GM21360 (cell line): ENCODE results near the gene LINS1.

ENCODE experiments used
- ATAC-seq: cut with Tn5 transposase; IDR thresholded peaks from one replicate; pipeline ENCODE4 v1.9.1; 2021; ENCODE audit warnings: mild to moderate bottlenecking, moderate library complexity; ENCODE audit not compliant: unreplicated experiment

Gene LINS1

DNA sequence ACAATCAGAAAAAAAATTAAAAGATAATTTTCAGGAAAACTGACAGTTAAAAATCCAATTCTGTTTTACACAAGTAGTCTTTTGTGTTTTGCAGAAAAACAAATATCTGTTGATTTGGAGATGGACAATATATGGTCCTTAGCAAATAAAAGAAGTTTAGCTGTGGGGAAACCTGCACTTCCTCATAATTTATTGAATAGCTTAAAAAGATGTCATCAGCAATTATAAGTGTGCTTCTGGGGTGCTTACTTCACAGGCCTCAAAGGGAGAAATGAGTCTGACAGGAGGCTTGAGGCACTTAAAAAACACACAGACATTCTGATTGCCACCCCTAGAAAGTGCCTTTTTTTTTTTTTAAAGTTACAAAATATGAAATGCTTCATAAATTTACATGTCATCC, 41.7 kb downstream of the LINS1 start:
- no peak for ATAC-seq

GRCh38 chr15:100559330-100559729, 42.7 kb downstream of the LINS1 start:
- ATAC-seq: no peak

GRCh38 chr15:100558771-100559254, 43.2 kb downstream of the LINS1 start:
- no peak for ATAC-seq

DNA sequence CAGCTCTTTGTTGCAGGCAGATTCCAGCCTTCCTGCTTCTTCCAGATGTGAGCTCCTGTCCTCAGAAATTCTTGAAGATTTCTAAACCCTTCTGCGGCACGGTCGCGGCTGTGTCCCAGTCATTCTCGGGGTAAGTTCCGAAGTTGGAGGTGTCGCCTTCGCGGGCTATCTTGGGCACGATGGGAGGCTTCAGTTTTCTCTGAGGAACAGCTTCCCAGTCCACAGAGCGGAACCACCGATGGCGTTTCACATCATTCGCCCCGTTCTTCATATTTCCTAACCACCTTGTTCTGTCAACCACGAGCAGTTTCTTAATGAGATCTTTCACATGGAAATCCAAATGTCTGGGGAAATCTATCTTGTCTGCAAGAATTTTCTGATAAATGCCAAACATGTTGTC, 48.5 kb downstream of the LINS1 start:
- no peak for ATAC-seq

DNA sequence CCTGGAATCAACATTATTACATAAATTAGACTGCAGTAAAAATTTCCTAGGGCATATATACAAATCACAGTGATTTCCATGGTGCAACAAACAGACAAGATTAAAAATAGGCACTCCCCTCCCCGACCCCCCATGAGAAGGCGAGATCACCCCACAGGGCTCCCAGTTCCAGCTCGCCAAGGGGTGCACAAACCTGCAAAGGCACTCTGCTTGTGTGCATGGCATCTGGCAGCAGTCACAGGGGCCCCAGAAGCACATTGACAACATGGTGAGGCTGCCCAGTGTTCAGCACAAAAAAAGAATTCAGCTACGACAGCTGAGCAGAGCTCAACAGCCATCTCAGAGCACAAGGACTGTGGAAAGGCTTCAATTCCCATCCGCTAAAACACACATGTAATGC, 54.0 kb downstream of the LINS1 start:
- ATAC-seq: no peak

GRCh38 chr15:100544946-100545345, 57.0 kb downstream of the LINS1 start:
- ATAC-seq: no peak

- no peak for ATAC-seq
Observed at GRCh38 chr15:100544338-100544841, 57.6 kb downstream of the LINS1 start.

DNA sequence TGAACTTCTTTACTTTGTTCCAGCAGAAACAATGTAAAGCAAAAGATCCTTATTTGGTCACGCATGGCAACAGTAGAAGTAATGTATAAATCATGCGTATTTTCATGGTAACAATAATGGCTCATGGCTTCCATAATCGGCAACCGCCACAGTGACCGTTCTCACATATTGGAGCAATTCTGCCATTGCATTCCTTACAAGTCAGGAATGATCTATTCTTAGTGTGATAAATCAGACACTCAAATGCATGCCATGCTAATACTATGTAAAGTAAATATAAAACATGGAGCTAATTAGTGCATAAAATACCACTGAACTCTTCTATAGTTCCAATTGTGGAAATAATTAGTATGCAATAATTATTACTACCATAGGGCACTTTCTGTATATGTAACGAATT, 59.7 kb downstream of the LINS1 start:
- no peak for ATAC-seq

DNA sequence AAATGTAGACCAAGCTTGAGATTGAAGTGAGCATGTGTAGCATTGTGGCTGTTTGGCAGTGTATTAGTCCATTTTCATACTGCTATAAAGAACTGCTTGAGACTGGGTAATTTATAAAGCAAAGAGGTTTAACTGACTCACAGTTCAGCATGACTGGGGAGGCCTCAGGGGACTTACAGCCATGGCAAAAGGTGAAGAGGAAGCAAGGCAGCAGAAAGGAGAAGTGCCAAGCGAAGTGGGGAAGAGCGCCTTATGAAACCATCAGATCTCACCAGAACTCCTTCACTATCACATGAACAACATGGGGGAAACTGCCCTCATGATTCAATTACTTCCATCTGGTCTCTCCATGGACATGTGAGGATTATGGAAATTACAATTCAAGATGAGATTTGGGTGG, 64.7 kb downstream of the LINS1 start:
- ATAC-seq: no peak

DNA sequence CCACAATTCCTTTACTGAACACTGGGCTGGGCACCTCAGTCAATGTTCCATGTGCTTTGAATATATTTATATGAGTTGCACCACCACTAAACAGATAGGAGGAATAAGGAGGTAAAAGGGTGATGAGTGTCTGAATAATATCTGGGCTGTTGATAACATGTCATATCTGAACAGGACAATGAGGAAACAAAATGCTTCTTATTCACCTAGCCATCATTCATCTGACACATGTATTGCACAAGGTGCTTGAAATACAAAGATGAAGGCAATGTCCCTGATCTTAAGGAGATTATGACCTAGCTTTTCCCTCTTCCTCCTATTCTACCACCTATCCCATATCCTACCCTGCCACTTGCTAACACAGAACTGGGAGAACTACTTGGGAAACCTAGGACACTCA, 65.3 kb downstream of the LINS1 start:
- no peak for ATAC-seq

GRCh38 chr15:100533886-100534285, 68.1 kb downstream of the LINS1 start:
- ATAC-seq: no peak

GRCh38 chr15:100531823-100532327, 70.1 kb downstream of the LINS1 start:
- ATAC-seq: no peak

- ATAC-seq: no peak
Observed at GRCh38 chr15:100531204-100531603, 70.8 kb downstream of the LINS1 start.

DNA sequence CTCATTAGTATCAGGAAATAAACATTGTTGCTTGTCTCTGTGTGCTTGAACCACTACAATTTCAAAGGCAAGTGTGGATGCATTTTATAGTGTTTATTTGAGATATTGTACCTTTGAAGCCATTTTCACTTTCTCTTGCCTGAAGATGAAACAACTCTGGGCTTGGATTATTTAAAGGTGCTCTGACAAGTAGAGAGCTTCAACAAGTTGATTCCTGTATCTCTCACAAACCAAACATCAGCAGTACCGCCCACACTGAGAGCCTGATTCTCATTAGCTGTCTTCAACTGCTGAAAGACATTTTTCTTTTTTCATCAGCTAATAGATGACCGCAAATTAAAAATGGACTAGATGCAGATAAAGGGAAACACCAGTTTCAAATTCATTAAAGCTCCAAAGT, 72.4 kb downstream of the LINS1 start:
- ATAC-seq: no peak

GRCh38 chr15:100528833-100529428, 73.1 kb downstream of the LINS1 start, which contains the start of gene CERS3:
Gene CERS3 (minus strand): TSS chr15:100528950. CDS start chr15:100501849, 27,101 bp downstream.
- ATAC-seq: no peak

GRCh38 chr15:100526027-100526481, 75.9 kb downstream of the LINS1 start:
- ATAC-seq: no peak

- no peak for ATAC-seq
Observed at GRCh38 chr15:100525436-100525835, 76.5 kb downstream of the LINS1 start.

DNA sequence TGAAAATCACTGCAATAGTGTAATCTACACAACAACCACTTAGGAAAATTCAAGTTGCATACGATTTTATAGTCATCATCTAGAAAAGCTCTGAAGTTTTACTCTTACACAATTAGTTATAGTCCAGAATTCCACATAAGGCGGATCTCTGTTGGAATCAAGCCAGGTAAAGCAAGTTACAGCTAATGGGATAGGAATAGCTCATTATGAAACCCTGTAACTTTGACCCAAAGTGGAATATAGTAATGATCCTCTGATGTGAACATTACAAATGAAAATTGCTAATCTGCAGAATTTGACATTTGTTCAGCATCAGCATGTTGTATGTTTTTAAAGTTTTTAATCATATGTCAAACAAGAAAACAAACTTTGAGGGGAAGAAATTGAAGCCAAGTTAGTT, 77.7 kb downstream of the LINS1 start:
- no peak for ATAC-seq

DNA sequence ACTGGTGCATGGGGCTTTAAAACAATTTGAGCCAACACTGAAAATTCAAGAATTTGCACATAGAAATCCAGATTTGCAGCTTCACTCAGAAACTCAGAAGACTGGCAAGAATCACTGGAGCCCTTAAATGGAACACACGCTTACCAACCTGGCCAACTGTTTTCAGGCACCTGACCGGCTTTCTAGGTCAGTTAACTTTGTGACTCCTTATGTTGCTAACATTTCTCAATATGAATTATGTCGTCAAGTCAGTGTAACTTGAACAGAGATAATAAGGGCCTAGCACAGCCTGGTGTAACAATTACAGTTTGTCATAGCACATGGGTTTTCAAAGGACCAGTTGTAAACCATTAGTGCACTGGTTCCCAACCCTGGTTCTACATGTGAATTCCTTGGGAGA, 80.1 kb downstream of the LINS1 start:
- no peak for ATAC-seq

- no peak for ATAC-seq
Observed at GRCh38 chr15:100520132-100520921, 81.7 kb downstream of the LINS1 start.

- no peak for ATAC-seq
Observed at GRCh38 chr15:100517846-100518245, 84.1 kb downstream of the LINS1 start.
